HepG2 (cell line): ENCODE measurements around the gene NCAPG.

Source experiments
- ARHGAP35 ChIP-seq: sonication (generic); formaldehyde crosslinking; IDR thresholded peaks from 2 replicates; pipeline ENCODE4 v1.9.0; 2022; ENCODE audit warnings: mild to moderate bottlenecking, inconsistent platforms, moderate library complexity, missing genetic modification reagents, borderline replicate concordance
- KMT2A ChIP-seq: sonication (generic); formaldehyde crosslinking; IDR thresholded peaks from 2 replicates; pipeline ENCODE4 v1.4.0; 2020; ENCODE audit warnings: missing genetic modification reagents
- MAFG ChIP-seq: sonication (generic); formaldehyde crosslinking; IDR thresholded peaks from 2 replicates; pipeline ENCODE4 v1.5.1; 2020; ENCODE audit warnings: mild to moderate bottlenecking, missing genetic modification reagents
- ZNF225 ChIP-seq: sonication (generic); formaldehyde crosslinking; IDR thresholded peaks from 2 replicates; pipeline ENCODE4 v1.4.0; 2020; ENCODE audit warnings: mild to moderate bottlenecking, missing genetic modification reagents
- ZNF816 ChIP-seq: sonication (generic); formaldehyde crosslinking; IDR thresholded peaks from 2 replicates; pipeline ENCODE4 v1.8.0; 2022; ENCODE audit warnings: missing genetic modification reagents, mild to moderate bottlenecking, borderline replicate concordance
- TF ChIP-seq, protein P1 (sequence below): sonication (generic); formaldehyde crosslinking; IDR thresholded peaks from 2 replicates; pipeline ENCODE4 v1.4.0; 2020; ENCODE audit warnings: mild to moderate bottlenecking, missing genetic modification reagents

DNA sequence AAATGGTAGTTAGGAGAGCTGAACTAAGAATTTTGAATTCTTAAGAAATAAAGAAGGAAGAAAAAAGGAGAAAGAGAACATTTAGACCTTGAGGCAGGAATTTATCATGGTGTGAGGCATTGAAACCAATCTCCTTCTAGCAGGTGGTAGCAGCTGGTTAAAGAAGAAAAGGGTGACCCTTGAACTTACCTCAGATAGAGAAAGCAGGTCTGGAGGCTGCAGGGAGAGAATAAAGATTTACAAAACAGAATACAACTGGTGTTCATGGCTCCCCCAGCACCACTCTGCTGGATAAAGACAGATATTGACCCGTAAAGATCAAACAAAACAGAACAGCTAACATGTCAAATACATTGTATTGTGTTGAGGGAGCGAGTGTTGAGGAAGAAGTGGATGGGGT is 56.0 kb downstream of the NCAPG start:
- TF ChIP-seq ZNF816 (CRISPR knock-in tag) (no peak), KMT2A (CRISPR knock-in tag) (no peak), MAFG (CRISPR knock-in tag) (no peak), ARHGAP35 (no peak), ZNF225 (CRISPR knock-in tag) (no peak)
- TF ChIP-seq, protein P1, sequence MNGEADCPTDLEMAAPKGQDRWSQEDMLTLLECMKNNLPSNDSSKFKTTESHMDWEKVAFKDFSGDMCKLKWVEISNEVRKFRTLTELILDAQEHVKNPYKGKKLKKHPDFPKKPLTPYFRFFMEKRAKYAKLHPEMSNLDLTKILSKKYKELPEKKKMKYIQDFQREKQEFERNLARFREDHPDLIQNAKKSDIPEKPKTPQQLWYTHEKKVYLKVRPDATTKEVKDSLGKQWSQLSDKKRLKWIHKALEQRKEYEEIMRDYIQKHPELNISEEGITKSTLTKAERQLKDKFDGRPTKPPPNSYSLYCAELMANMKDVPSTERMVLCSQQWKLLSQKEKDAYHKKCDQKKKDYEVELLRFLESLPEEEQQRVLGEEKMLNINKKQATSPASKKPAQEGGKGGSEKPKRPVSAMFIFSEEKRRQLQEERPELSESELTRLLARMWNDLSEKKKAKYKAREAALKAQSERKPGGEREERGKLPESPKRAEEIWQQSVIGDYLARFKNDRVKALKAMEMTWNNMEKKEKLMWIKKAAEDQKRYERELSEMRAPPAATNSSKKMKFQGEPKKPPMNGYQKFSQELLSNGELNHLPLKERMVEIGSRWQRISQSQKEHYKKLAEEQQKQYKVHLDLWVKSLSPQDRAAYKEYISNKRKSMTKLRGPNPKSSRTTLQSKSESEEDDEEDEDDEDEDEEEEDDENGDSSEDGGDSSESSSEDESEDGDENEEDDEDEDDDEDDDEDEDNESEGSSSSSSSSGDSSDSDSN (CRISPR knock-in tag): no peak
